GM21367 (cell line): ENCODE measurements around the gene RTF1.

Experiments
- ATAC-seq: cut with Tn5 transposase; IDR thresholded peaks from one replicate; pipeline ENCODE4 v1.9.1; 2021; ENCODE audit not compliant: unreplicated experiment

Gene RTF1

DNA sequence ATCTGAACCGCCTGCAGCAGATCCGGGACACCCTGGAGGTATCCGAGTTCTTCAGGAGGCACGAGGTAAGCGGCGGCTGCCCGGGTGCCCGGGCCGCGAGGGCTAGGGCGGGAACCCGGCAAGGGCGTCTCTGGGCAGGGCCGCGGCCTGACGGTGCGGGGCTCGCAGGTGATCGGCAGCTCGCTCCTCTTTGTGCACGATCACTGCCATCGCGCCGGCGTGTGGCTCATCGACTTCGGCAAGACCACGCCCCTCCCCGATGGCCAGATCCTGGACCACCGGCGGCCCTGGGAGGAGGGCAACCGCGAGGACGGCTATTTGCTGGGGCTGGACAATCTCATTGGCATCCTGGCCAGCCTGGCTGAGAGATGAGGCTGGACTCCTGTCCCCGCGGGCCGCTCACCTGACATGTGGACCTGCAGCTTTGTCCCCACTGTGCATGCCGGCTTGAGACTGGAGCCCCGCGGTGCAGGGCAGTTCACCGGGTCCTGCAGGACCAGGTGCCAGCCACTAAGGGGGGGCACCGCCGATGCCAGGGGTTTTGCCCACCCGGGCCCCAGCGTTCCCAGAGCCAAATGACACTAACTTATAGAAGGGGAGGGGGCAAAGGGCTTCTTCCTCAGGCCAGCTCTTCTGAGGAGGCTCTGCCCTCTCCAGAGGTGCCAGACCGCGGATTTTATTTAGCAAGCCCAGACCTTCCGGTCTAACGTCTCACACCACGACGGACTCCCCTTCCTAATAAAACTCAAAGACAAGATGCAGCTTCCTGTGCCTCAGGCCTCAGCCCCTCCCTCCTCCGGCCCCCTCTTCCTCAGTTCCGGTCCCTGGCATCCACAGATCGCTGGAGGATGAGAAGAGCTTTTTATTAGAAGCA is 86.1 kb downstream of the RTF1 start:
- ATAC-seq, result no peak

DNA sequence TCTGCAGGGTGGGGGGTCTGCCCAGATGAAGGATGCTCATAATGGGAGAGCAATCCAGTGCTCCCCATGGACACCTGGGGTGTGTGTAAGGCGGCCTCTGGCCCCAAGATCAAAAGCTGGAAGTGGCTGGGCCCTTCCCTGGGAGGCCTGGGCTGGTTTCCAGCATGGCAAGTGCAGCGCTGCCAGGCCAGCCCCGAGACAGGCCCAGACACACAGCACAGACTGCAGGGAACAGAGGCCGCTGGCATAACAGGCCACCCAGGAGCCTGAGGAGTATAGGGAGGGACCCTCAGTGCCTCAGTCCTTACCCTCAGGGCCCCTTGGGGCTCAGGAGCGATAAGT is 86.7 kb downstream of the RTF1 start:
- ATAC-seq, result no peak

DNA sequence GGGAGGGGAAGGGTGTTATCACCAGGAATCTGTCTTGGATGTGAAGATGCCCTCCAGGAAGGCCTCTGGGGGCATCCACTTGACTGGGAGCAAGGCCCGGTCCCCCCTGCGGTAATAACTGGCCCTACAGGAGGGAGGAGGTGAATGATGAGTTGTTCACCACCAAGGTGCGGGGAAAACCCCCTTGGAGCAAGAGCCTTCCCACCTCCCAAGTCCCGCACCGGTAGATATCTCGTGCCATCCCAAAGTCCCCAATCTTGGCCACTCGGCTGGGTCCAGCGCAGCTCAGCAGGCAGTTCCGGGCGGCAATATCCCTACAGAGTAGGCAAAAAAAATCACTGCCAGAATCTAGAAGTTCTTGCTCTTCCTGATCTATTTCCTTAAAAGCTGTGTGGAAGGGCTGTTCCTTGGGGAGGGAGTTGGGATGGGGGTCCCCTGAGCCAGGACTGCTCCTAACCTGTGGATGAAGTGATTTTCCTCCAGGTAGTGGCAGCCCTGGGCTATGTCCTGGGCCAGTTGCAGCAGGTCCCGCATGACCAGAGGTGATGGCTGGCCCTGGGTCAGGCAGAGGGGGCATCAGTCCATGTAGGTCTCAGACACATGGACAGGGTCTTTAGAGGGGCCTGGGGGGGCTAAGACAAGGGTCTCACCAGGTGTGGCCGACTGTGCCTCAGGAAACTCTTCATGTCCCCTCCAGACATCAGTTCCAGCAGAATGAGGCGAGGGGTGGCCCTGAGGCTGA is 88.0 kb downstream of the RTF1 start:
- no peak for ATAC-seq

DNA sequence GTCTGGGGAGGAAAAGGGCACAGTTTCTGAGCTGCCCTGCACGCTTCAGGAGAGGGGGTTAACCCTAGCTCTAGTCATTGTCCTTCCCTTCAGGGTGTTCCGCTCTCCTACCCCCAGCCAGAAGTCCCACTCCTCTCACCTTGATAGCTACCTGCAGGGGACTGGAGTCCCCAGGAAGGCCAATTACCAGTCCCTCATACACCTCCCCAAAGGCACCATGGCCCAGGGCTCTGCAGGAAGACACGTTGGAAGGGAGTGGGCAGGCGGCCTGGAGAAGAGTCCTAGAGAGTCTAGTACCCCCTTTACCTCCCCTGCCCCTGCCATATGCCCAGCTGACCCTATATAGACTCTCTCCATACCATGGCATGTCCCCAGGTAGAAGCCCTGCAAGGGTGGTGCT is 88.9 kb downstream of the RTF1 start:
- ATAC-seq, result no peak

DNA sequence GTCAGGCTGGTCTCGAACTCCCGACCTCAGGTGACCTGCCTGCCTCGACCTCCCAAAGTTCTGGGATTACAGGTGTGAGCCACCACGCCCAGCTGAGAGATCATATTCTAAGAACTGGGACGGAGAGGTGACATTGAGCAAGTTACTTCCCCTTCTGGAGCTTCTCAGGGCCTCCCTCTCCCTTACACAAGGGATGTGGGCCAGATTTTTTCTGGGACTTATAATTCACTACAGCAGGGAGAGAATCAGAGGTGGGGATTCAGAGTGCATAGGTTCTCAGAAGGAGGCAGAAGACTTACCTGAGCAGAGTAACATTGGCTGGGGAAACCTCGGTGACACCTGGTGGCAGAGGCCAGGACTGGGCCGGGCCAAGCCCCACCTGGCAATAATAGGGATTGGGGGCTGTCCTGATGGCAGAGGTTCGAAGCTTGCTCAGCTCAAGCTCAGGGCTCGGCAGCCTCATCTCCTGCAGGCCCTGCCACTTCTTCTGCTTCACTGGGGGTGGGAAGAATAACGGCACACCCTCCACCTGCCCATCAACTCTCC is 90.0 kb downstream of the RTF1 start:
- ATAC-seq, result no peak

DNA sequence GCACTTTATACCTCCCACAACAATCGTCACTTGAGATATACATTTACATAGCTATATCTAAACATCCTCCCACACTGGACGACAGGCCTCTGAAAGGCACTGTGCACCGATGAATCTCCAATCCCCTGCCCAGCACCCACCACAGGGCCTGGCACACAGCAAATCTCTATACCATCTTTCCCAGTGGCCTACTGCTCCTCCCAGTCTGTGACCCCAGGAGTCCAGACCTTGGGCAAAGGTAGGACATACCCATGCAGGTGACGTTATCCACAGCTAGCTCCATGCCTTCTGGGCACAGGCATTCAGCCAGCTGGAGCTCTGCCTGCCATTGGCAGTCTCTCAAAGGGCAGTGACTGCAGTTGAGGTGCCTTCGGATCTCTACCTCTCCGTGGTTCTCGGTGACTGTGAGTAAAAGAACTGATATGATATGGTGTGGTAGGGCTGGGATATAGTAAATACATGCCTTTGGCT is 91.0 kb downstream of the RTF1 start:
- no peak for ATAC-seq

DNA sequence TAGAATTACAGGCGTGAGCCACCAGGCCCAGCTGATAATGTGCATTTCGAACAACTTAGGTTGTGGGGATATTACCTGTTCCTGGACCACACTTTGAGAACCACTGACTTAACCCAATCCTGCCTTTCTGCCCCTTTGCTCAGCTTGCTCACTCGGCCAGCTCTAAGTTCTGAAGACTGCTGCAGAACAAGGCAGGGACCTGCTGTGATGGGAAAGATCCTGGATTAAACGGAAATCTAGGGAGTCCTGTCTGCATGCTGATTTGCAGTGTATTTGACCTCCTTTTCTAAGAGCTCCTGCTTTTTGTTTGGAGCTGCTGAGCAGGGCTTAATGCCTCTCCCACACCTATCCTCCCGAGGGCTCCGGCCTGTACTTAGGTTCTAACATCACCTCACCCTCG is 93.8 kb downstream of the RTF1 start:
- ATAC-seq, result no peak

DNA sequence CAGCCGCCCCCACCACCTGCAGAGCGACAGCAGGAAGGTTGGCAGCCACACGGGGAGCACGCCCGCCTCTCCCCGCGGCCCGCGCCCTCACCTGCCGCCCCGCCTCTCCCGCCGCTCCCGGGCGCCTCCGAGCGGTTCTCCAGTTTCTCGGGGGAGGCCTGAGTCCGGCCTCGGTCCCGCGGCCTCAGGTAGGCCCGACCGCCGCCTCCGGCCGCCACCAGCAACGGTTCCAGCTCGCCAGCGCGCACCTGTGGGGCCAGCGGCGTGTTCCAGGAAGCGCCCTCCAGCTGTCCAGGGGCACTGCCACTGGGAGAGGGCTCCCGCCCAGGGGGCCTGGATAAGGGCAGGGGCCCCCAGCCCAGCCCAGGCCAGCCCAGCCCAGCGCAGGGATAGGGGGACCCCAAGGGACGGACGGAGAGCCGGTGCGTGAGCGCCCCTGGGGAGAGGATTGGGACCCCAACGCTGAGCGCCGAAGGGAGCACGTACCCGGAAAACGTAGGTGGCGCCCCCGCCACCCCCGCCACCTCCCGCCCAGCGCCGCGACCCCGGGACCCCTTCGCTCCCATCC is 94.5 kb downstream of the RTF1 start:
- ATAC-seq, result no peak

DNA sequence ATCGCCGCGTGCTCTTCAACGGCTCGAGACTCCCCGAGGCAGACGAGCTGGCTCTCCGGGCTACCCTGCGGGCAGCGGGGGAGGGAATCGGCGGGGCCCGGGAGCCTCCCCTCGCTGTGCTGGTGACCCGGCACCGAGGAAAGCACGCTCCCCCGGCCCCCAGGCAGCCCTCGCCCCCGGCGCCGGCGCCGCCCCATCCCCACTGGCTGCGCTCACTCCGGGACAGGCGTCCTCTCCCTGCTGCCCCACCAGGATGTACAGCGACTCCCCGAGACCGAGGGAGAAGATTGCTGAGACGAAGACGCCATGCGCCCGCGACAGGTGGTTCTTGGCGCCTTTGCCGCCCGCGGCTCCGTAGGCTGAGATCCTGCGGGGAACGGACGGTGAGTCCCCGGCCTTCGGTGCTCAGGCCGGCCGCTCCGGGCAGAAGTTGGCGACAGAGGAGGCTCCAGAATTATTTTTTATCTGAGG is 95.0 kb downstream of the RTF1 start:
- no peak for ATAC-seq

DNA sequence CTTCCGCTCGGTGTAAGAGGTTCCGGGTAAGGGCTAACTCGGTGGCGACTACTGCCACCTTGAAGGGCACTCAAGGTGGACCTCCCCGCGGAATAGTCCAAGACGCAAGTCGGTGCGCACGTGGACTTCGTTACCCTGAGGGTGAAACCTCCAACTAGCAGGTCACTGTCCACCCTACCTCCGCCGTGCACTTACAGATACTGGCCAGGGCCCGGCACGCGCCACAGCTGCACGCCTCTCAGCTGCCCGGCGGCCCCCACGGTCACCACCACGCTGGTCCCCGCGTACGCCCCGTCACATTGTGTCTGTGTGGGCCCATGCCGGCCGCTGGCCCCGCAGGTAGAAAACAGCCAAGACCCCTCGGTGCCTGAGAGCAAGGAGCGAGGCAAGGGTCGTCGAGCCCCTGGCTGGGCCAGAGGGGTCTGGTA is 95.6 kb downstream of the RTF1 start:
- no peak for ATAC-seq

DNA sequence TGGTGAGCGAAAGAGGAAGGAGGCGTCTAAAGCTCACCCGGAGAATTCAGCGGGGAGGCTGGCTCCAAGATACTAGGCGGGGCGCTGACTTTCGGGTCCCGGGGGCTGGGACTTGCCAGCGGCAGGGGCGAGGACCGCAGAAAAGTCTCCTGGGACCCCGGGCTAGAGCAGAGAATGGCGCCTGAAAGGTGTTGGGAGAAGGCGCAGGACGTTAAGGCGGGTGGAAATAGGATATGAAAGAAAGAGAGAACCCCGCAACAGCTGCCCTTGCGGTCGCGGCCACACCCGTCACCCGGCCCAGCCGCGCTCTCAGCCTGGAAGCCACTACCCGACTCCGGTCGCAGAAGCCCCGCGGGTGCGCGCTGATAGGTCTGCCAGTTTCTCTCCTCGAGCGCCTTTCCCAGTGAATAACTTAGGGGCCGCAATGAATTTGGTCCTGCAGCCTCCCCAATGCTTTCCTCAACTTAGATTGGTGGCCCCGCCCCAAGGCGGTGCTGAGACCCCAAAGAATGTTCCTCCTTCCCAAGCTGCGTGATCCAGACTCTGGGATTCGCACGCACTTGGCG is 96.1 kb downstream of the RTF1 start:
- ATAC-seq, result no peak

DNA sequence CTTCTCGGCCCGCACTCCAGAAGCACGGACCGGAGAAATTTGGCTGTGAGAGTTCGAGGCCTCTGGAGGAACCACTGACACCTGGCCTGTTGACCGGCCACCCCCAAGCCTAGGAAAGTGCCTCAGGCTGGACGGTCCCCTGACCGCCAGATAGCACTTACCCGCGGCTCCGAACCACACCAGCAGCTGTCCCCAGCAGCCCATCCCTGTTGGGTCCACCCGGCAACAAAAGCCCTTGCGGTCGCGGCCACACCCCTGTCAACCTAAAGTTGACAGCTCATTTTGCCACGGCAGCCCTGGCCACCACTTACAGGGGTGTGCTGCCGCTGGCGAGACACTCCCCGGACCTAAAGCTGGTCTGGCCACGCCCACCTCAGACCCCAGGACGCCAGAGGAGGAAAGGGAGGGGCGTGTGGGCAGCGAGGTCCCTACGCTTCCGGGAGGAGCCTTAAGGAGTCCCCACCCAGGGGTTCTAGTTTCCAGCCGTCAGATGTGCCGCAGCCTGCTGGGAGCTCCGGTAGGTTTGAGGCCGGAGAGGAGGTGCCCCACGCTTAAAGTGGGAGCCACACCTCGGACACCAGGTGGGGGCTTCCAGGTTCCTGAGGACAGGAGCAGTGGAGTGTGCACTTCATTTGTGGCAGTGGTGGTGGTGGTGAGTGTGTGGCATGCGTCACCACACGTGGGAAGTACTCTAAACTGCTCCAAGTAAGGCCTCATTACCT is 96.8 kb downstream of the RTF1 start, which contains the start of gene LTK:
Gene LTK (minus strand): TSS at position 322 of the 722 bp plus-strand sequence. CDS start 118 bp downstream, at position 204.
- ATAC-seq, result no peak

DNA sequence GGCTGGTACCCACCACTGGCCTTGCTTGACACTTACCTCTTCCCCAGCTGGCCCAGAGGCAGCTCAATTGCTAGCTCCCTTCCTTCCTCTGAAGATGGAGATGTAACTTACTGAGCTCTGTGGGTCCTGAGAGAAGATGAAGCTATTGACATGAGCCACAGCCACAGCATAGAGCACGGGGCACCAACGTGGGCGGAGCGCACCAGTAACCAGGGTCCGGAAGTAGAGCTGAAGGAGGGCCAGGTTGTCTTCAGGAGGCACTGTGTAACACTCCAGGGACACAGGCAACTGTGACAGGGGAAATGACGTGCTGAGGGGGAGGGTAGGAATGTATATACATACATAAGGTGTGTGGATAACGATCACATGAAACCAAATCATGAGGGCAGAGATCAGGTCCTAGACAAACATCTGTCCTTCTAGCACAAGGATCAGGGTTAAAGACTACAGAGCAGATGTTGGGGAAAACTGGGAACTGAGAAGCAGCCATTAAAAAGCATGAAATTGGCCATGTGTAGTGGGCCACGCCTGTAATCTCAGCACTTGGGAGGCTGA is 101.1 kb downstream of the RTF1 start:
- ATAC-seq, result no peak

DNA sequence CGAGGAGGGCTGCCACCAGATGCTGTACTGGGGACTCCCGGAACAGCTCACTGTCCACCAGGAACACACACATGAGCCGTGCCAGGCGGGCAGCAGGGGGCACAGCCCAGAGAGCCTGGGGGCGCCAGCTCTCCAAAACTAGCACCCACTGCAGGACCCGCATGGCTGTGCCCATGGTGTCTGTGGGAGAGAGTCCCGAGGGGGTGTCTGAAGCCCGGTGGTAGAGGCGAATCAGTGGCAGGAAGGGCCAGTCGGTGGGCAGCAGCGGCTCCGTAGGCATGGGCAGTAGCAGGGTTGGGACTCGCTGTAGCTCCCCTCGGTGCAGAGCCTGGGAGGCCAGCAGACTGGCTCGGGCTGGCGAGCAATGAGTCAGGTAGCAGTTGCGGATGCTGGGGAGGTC is 103.7 kb downstream of the RTF1 start:
- no peak for ATAC-seq

DNA sequence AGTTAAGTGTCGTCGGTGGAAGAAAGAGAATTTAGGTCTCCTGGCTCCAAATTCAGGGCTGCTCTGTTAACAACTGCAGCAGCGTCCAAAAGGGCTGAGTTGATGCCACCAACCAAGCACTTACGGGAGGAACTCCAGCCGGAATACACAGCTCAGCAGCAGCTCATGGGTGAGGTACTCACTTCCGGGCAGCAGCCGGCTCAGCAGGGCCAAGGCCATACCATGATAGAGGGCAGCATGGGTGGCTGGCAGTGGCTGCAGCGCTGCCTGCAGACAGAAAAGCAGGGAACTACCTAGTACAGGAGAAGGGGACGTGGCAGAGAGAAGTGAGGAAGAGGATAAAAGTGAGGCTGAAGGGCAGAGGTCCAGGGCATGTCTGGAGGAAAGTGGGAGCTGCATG is 104.7 kb downstream of the RTF1 start:
- no peak for ATAC-seq

DNA sequence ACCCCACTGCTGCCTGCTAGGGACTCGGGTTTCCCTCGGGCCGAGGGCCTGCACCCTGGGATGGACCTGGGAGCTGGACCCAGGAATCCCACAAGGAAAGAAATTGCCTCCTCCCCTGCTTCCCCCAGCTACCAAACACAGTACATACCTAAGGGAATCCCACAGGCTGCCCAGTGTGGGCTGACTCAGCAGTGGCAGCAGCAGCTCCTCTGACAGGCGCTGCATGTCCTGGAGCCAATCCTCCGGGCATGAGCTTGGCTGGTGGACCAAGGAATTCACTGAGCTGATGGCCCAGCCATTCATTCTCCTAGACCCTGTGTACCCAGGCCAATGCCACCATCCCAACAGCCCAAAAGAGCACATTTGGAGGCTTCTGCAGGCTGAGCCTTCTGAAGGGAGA is 106.2 kb downstream of the RTF1 start:
- no peak for ATAC-seq

DNA sequence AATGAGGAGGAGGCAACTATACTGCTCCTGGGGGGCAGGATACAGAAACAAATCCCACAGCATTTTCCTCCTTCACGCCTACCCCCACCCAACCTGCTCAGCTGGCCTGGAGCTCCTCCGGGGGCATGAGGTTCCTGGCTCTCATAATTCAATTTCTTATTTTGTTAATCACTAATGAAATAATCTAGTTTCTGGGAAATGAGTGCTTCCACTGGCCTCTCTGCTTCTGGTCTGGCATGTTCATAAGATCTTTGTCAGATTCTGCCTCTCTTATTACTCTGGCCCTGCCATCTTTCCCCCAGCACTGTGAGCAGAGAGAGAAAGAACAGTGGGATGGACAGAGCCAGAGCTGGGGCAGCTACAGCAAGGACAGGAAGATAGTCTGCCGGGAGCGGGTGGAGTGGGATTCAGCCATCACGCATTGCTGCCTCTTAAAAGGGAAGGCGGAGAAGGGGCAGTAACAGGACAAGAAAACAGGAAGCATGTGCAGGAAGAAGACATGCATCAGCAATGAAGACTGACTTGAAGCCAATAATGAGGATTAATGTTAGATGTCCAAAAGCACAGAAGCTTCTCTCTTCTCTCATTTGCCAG is 113.6 kb downstream of the RTF1 start:
- no peak for ATAC-seq
